H1 (cell line): Measurements from ENCODE around the gene TGM1. TPM values are rescaled to one million over a fixed set of nuclear protein-coding genes. Genes with fewer than 3 reads are reported as not detected.

Source experiments
- ASH2L ChIP-seq: fragments of 200-600, 300-600 bp; sonication (generic); IDR thresholded peaks from one replicate; pipeline ENCODE4 v1.7.1; 2017; ENCODE audit warnings: low read length
- CEBPB ChIP-seq: IDR thresholded peaks from 2 replicates; pipeline ENCODE4 v1.6.1; 2012; ENCODE audit warnings: low read depth, low read length
- CHD2 ChIP-seq: IDR thresholded peaks from 2 replicates; pipeline ENCODE4 v1.6.1; 2012; ENCODE audit warnings: low read length, improper control_type of control experiment
- EGR1 ChIP-seq: IDR thresholded peaks from 2 replicates; pipeline ENCODE4 v1.6.1; 2011; ENCODE audit warnings: low read depth, low read length, borderline replicate concordance
- GABPA ChIP-seq: IDR thresholded peaks from 2 replicates; pipeline ENCODE4 v1.6.1; 2011; ENCODE audit warnings: mild to moderate bottlenecking, low read length, moderate library complexity, borderline replicate concordance; ENCODE audit not compliant: insufficient read depth
- JUND ChIP-seq: IDR thresholded peaks from 2 replicates; pipeline ENCODE4 v1.6.1; 2011; ENCODE audit warnings: mild to moderate bottlenecking, improper control_type of control experiment, low read length
- KDM5A ChIP-seq: fragments of 200-600 bp; IDR thresholded peaks from 2 replicates; pipeline ENCODE4 v1.7.1; 2012; ENCODE audit warnings: mild to moderate bottlenecking, low read length, inconsistent platforms, mixed read lengths
- NANOG ChIP-seq: IDR thresholded peaks from 2 replicates; pipeline ENCODE4 v1.6.1; 2011; ENCODE audit warnings: low read length, low read depth, mild to moderate bottlenecking, inconsistent platforms; ENCODE audit not compliant: insufficient read depth, poor library complexity, severe bottlenecking
- PHF8 ChIP-seq: fragments of 200-600 bp; sonication (generic); conservative IDR thresholded peaks from 2 replicates; pipeline ENCODE4 v1.7.1; 2012; ENCODE audit warnings: low read depth, mild to moderate bottlenecking, inconsistent platforms, low read length, moderate library complexity
- RAD21 ChIP-seq, 2 experiments: IDR thresholded peaks in 1 of 2; conservative IDR thresholded peaks in 1 of 2; 2 replicates each; pipeline ENCODE4 v1.6.1; 2011; ENCODE audit warnings: low read depth in 2 of 2, low read length in 2 of 2, improper control_type of control experiment in 1 of 2, inconsistent platforms in 1 of 2, mild to moderate bottlenecking in 1 of 2, moderate library complexity in 1 of 2
- SIN3A ChIP-seq, 2 experiments: IDR thresholded peaks in 1 of 2; conservative IDR thresholded peaks in 1 of 2; 2 replicates each; pipeline ENCODE4 v1.6.1; 2011 to 2012; ENCODE audit warnings: low read length in 2 of 2, improper control_type of control experiment in 1 of 2, low read depth in 1 of 2, mild to moderate bottlenecking in 1 of 2
- SP1 ChIP-seq: IDR thresholded peaks from 2 replicates; pipeline ENCODE4 v1.6.1; 2011; ENCODE audit warnings: low read depth, low read length
- SP2 ChIP-seq: IDR thresholded peaks from 2 replicates; pipeline ENCODE4 v1.6.1; 2012; ENCODE audit warnings: mild to moderate bottlenecking, low read length, inconsistent platforms
- SUZ12 ChIP-seq: fragments of 200-600 bp; sonication (generic); IDR thresholded peaks from 2 replicates; pipeline ENCODE4 v1.6.1; 2012; ENCODE audit warnings: mild to moderate bottlenecking, inconsistent platforms, low read length, moderate library complexity, mixed read lengths
- TBP ChIP-seq: IDR thresholded peaks from 2 replicates; pipeline ENCODE4 v1.6.1; 2011; ENCODE audit warnings: low read depth, low read length, improper control_type of control experiment
- TEAD4 ChIP-seq: IDR thresholded peaks from 2 replicates; pipeline ENCODE4 v1.6.1; 2012; ENCODE audit warnings: low read depth, low read length, inconsistent platforms, mixed read lengths
- polyA plus RNA-seq, 7 experiments: library from polyadenylated mRNA; depleted of rRNA in 3 of 7; stranded (reverse) in 5 of 7; unstranded in 2 of 7; fragments of >200 nt in 5 of 7; fragments of 200-250 nt in 2 of 7; gene quantifications; 1 replicate in 5 of 7; 2 replicates in 1 of 7; 4 replicates in 1 of 7; pipeline versions ENCODE4 v1.2.1 to v1.2.3, GENCODE V29; 2011 to 2013; ENCODE audit warnings: missing spikeins in 2 of 7, mixed read lengths in 2 of 7
- total RNA-seq: library from RNA; stranded (reverse); fragmentation: NEBNext Ultra II Directional; extraction: Animal tissue kit (Norgen Biotek cat#: 25700); gene quantifications from 2 replicates; pipeline ENCODE4 v1.2.1, GENCODE V29; 2021
- TF ChIP-seq, protein P1 (sequence below), 3 experiments: IDR thresholded peaks; 1 replicate in 2 of 3; 2 replicates in 1 of 3; pipeline versions ENCODE4 v1.5.1 to v1.6.1; 2011; ENCODE audit warnings: low read length in 3 of 3, mild to moderate bottlenecking in 3 of 3, inconsistent platforms in 2 of 3, low read depth in 1 of 3, moderate library complexity in 1 of 3; ENCODE audit not compliant: insufficient read depth in 1 of 3; ENCODE audit errors: control extremely low read depth in 1 of 3
- TF ChIP-seq, protein P2 (sequence below): IDR thresholded peaks from 2 replicates; pipeline ENCODE4 v1.6.1; 2012; ENCODE audit warnings: low read length, inconsistent platforms
- TF ChIP-seq, protein P3 (sequence below): IDR thresholded peaks from 2 replicates; pipeline ENCODE4 v1.6.1; 2012; ENCODE audit warnings: inconsistent platforms

Gene TGM1
- total and polyA plus RNA-seq, 2 of the 8 experiments (the other 6 are each of a cell fraction or from before 2014, with no cell fraction given) = 1.8 to 2.2 TPM

DNA sequence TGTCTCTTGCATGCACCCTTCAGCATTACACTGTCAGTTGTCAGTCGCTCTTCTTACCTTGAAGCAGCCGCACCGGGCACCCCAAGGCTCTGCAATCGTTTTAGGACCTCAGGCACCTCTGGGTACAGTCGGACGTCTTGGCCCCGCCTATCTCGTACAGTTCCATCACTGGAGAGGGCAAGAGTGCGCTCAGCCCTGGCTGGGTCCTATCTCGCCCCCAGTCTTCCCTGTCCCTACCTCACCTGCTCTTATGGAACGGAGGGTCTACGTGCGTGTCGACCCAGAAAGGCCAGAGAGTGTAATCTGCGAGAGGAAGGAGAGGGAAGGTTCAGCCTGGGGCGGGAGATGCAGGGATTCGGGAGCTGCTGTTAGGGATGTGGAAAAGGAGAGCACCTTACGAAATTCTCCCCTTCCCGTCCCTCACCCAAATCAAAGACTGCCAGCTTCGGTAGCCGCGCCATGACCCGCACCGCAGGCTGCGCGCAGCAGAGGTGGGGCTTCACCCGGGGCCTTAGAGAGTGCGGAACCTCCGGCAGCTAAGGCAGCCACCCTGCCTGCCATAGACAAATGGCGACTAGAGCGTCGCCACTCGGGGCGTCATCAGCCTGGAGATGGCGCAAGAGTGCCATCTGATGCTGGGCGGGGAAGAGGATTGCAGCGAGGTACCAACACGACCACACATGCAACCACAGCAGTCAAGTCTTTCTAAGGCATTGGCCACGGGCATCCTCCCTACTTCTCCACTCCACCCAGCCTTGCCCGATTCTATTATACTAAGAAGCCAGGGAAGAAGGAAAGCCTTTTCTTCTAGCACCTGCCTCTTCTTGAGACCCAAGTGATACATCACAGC, 47.3 kb downstream of the TGM1 start, which contains the start of gene MDP1 (continued):
- TF ChIP-seq, protein P1, sequence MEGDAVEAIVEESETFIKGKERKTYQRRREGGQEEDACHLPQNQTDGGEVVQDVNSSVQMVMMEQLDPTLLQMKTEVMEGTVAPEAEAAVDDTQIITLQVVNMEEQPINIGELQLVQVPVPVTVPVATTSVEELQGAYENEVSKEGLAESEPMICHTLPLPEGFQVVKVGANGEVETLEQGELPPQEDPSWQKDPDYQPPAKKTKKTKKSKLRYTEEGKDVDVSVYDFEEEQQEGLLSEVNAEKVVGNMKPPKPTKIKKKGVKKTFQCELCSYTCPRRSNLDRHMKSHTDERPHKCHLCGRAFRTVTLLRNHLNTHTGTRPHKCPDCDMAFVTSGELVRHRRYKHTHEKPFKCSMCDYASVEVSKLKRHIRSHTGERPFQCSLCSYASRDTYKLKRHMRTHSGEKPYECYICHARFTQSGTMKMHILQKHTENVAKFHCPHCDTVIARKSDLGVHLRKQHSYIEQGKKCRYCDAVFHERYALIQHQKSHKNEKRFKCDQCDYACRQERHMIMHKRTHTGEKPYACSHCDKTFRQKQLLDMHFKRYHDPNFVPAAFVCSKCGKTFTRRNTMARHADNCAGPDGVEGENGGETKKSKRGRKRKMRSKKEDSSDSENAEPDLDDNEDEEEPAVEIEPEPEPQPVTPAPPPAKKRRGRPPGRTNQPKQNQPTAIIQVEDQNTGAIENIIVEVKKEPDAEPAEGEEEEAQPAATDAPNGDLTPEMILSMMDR (IDR thresholded peaks at IDR 0.05; ENCODE audit: control extremely low read depth in 1 of 3, insufficient read depth in 1 of 3, low read depth in 1 of 3, low read length in 3 of 3) = peak; percentile 77 to 95 (median 92)
- TF ChIP-seq NANOG (no peak), KDM5A (peak; percentile 77), SUZ12 (no peak), GABPA (no peak), RAD21 (IDR thresholded peaks at IDR 0.05 in 1 of 2, conservative IDR thresholded peaks at IDR 0.05 in 1 of 2; ENCODE audit: low read depth in 2 of 2, low read length in 2 of 2) (peak; percentile 65 to 73), CEBPB (peak; percentile 97), PHF8 (peak; percentile 84), TBP (peak; percentile 88), SIN3A (conservative IDR thresholded peaks at IDR 0.05 in 1 of 2, IDR thresholded peaks at IDR 0.05 in 1 of 2; ENCODE audit: low read depth in 1 of 2, low read length in 2 of 2) (peak; percentile 59 to 83; a peak in 2 of 4 replicates), TEAD4 (no peak), SP1 (no peak), JUND (peak; percentile 61), CHD2 (peak; percentile 48; the same call in 1 of the 2 replicates), SP2 (peak; percentile 75), EGR1 (peak; percentile 56; the same call in 1 of the 2 replicates), ASH2L (peak; percentile 81)
- TF ChIP-seq, protein P2, sequence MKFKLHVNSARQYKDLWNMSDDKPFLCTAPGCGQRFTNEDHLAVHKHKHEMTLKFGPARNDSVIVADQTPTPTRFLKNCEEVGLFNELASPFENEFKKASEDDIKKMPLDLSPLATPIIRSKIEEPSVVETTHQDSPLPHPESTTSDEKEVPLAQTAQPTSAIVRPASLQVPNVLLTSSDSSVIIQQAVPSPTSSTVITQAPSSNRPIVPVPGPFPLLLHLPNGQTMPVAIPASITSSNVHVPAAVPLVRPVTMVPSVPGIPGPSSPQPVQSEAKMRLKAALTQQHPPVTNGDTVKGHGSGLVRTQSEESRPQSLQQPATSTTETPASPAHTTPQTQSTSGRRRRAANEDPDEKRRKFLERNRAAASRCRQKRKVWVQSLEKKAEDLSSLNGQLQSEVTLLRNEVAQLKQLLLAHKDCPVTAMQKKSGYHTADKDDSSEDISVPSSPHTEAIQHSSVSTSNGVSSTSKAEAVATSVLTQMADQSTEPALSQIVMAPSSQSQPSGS = peak; percentile 39; the same call in 1 of the 2 replicates
- TF ChIP-seq, protein P3, sequence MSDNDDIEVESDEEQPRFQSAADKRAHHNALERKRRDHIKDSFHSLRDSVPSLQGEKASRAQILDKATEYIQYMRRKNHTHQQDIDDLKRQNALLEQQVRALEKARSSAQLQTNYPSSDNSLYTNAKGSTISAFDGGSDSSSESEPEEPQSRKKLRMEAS = peak; percentile 72; the same call in 1 of the 2 replicates
